Kidney (tissue), 22 donors: ENCODE data around the gene CRTC3. TPM values are rescaled to one million over a fixed set of nuclear protein-coding genes. Genes with fewer than 3 reads are reported as not detected.

ENCODE experiments used
- DNase-seq, 5 donors: peaks; one replicate each; pipeline ENCODE4 v3.0.0-alpha.2; 2013 to 2020
- FAIRE-seq: peaks from 2 replicates; lab custom pipeline; 2012; peaks lifted over from hg19 to GRCh38; lab: Jason Lieb, UNC
- H3K27ac ChIP-seq, 2 donors: one replicate each; pipeline ENCODE4 v1.7.0; 2013; ENCODE audit warnings: low read depth in 2 of 2, low read length in 2 of 2, inconsistent platforms in 1 of 2
- H3K27me3 ChIP-seq: one replicate; pipeline ENCODE4 v1.7.1; 2013; ENCODE audit warnings: low read length, inconsistent platforms; ENCODE audit not compliant: control insufficient read depth, insufficient read depth
- H3K36me3 ChIP-seq, 3 donors: one replicate each; pipeline versions ENCODE4 v1.7.0 to v1.7.1; 2013; ENCODE audit warnings: low read length in 3 of 3, control low read depth in 1 of 3, inconsistent platforms in 1 of 3; ENCODE audit not compliant: insufficient read depth in 3 of 3, control insufficient read depth in 2 of 3
- H3K4me1 ChIP-seq, 3 donors: one replicate each; pipeline versions ENCODE4 v1.7.0 to v1.7.1; 2013; ENCODE audit warnings: low read length in 3 of 3, inconsistent platforms in 1 of 3, low read depth in 1 of 3; ENCODE audit not compliant: control insufficient read depth in 2 of 3, insufficient read depth in 2 of 3
- H3K4me3 ChIP-seq, 3 donors: one replicate each; pipeline versions ENCODE4 v1.7.0 to v1.8.1; 2013; ENCODE audit warnings: low read length in 3 of 3, control low read depth in 1 of 3, inconsistent platforms in 1 of 3
- H3K9ac ChIP-seq, 3 donors: one replicate each; pipeline versions ENCODE4 v1.7.0 to v1.7.1; 2013; ENCODE audit warnings: low read length in 3 of 3, control low read depth in 1 of 3, inconsistent platforms in 1 of 3
- H3K9me3 ChIP-seq, 3 donors: one replicate each; pipeline versions ENCODE4 v1.7.0 to v1.7.1; 2013; ENCODE audit warnings: low read length in 3 of 3, control low read depth in 1 of 3, inconsistent platforms in 1 of 3; ENCODE audit not compliant: control insufficient read depth in 2 of 3, insufficient read depth in 1 of 3
- intact Hi-C: fragments of 100-400 bp; cut with DNase I; formaldehyde crosslinking; loops from one replicate; pipeline ENCODE4 v1.11.1; 2022
- long read RNA-seq, 10 donors: library from polyadenylated mRNA in 1 of 10; unstranded in 1 of 10; transcript quantifications; one replicate each; pipeline ENCODE4 v2.0.0 and lab custom pipeline, GENCODE V29; 2021 to 2026
- polyA plus RNA-seq: library from polyadenylated mRNA; stranded (reverse); fragments of 350-450 nt; fragmentation: Illumina TruSeq; extraction: RNeasy Lipid Tissue Mini Kit (QIAGEN cat#74804); gene quantifications from one replicate; pipeline ENCODE4 v1.2.3, GENCODE V29; 2014; ENCODE audit warnings: low read depth, low replicate concordance; ENCODE audit not compliant: insufficient read depth
- total RNA-seq: library from RNA; stranded (reverse); fragmentation: NEBNext Ultra II Directional; extraction: Animal tissue kit (Norgen Biotek cat#: 25700); gene quantifications from one replicate; pipeline ENCODE4 v1.2.1, GENCODE V29; 2021
- TF ChIP-seq, protein P1 (sequence below): IDR thresholded peaks from 3 replicates; pipeline ENCODE4 v1.5.1; 2012; ENCODE audit warnings: mild to moderate bottlenecking, moderate library complexity, borderline replicate concordance; ENCODE audit not compliant: insufficient read depth; ENCODE audit errors: extremely low read depth
- donor health status: control.
- donor health status: control.
- donor health status: control.
- donor health status: control.
- donor health status: control.
- donor health status: DM: yes; HTN: yes; CAD: no.
- donor health status: Normal renal cell carcinoma (clear cell type).

Gene CRTC3, protein sequence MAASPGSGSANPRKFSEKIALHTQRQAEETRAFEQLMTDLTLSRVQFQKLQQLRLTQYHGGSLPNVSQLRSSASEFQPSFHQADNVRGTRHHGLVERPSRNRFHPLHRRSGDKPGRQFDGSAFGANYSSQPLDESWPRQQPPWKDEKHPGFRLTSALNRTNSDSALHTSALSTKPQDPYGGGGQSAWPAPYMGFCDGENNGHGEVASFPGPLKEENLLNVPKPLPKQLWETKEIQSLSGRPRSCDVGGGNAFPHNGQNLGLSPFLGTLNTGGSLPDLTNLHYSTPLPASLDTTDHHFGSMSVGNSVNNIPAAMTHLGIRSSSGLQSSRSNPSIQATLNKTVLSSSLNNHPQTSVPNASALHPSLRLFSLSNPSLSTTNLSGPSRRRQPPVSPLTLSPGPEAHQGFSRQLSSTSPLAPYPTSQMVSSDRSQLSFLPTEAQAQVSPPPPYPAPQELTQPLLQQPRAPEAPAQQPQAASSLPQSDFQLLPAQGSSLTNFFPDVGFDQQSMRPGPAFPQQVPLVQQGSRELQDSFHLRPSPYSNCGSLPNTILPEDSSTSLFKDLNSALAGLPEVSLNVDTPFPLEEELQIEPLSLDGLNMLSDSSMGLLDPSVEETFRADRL
- total RNA-seq (49.0 TPM), polyA plus RNA-seq (9.2 TPM)
- long read RNA-seq, donor 1, partial matches to known transcripts = 0 of 1 reads
- long read RNA-seq, donor 1, other reads (novel, unspliced or antisense) = 0 of 1 reads
- long read RNA-seq, donor 2, partial matches to known transcripts = 14 of 14 reads
- long read RNA-seq, donor 2, other reads (novel, unspliced or antisense) = 0 of 14 reads
- long read RNA-seq, donor 3, full-length matches to known transcripts = 1 of 1 reads
- long read RNA-seq, donor 3, partial matches to known transcripts = 0 of 1 reads
- long read RNA-seq, donor 3, other reads (novel, unspliced or antisense) = 0 of 1 reads
- long read RNA-seq, donor 4, full-length matches to known transcripts = 2 of 2 reads
- long read RNA-seq, donor 4, partial matches to known transcripts = 0 of 2 reads
- long read RNA-seq, donor 4, other reads (novel, unspliced or antisense) = 0 of 2 reads
- long read RNA-seq, donor 5 = 0 reads
- long read RNA-seq, donor 6 = 0 reads
- long read RNA-seq, donor 7, full-length matches to known transcripts = 3 of 27 reads
- long read RNA-seq, donor 7, partial matches to known transcripts = 10 of 27 reads
- long read RNA-seq, donor 7, other reads (novel, unspliced or antisense) = 14 of 27 reads
- long read RNA-seq, donor 8, partial matches to known transcripts = 24 of 24 reads
- long read RNA-seq, donor 8, other reads (novel, unspliced or antisense) = 0 of 24 reads
- long read RNA-seq, donor 9 = 0 reads
- long read RNA-seq, donor 10 = 0 reads

DNA sequence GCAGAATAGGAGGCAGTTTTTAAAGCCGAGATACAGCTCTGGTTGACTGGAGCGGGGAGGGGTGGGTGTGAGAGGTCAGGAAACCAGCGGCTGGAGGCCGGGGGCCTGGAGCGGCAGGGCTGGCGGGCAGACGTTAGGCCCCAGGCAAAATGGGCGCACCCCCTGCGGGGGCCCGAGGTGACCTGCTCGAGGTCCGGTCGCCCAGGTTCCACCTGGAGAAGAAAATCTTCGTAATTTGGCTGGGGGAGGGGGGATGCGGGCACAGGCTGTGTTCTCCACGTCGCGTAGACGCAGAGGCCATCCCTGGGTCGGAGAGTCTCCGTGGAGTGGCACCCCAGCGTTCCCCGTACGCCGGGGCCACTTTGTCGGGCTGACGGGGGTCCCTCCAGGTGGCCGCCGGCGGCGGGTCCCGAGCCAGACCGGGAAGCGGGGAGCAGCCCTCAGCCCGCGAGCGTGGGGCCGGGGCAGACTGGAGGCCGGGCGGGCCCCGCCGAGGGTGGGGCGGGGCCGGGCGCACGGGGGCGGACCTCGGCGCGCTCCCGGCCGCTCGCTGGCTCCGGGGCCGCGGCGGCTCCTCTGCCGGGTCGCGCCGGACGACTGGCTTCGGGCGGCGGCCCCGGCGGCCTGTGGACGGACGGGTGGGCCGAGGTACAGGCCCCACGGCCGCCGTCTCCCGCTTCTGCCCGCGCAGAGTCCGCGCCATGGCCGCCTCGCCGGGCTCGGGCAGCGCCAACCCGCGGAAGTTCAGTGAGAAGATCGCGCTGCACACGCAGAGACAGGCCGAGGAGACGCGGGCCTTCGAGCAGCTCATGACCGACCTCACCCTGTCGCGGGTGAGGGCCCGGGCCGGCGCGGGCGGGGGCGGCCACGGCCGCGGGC, at the start of gene CRTC3:
TSS of gene CRTC3 (plus strand) at position 553 of the 879 bp plus-strand sequence. CDS start at position 702, 149 bp downstream.
- no peaks in the 10 kb centered on the region for H3K27me3 ChIP-seq
- no peaks in the 10 kb centered on the region for H3K36me3 ChIP-seq
- H3K4me1 ChIP-seq = peaks cover 0 to 8% (median 0%) of the 10 kb centered on the region in 3 donors
- H3K9me3 ChIP-seq = no peaks in the 10 kb centered on the region
- TF ChIP-seq, protein P1, sequence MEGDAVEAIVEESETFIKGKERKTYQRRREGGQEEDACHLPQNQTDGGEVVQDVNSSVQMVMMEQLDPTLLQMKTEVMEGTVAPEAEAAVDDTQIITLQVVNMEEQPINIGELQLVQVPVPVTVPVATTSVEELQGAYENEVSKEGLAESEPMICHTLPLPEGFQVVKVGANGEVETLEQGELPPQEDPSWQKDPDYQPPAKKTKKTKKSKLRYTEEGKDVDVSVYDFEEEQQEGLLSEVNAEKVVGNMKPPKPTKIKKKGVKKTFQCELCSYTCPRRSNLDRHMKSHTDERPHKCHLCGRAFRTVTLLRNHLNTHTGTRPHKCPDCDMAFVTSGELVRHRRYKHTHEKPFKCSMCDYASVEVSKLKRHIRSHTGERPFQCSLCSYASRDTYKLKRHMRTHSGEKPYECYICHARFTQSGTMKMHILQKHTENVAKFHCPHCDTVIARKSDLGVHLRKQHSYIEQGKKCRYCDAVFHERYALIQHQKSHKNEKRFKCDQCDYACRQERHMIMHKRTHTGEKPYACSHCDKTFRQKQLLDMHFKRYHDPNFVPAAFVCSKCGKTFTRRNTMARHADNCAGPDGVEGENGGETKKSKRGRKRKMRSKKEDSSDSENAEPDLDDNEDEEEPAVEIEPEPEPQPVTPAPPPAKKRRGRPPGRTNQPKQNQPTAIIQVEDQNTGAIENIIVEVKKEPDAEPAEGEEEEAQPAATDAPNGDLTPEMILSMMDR = no peak
- no peak for FAIRE-seq
- H3K9ac ChIP-seq = peak within 1 kb of the TSS; percentile 62 to 86 (median 85)
- peak within 1 kb of the TSS; percentile 87 to 91 for H3K27ac ChIP-seq
- DNase-seq = peak; percentile 47 to 89 (median 74)
- peak within 1 kb of the TSS; percentile 48 to 85 (median 69) for H3K4me3 ChIP-seq
- intact Hi-C loops = no loop called here

DNA sequence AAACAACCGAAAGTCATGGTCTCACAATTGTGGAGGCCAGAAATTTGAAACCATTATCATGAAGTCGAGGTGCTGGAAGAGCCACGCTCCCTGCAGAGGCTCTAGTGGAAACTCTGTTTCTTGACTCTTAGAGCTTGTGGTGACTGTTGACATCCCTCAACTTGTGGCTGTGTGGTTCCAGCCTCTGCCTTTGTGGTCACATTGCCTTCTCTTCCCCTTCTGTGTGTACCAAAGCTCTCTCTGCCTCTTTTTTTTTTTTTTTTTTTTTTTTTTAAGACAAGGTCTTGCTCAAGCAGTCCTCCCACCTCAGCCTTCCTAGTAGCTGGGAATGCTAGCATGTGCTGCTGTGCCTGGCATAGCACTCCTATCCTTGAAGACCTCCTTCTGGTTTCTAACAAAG, 48.7 kb upstream of the CRTC3 start:
- TF ChIP-seq, protein P1 = no peak
- intact Hi-C loops = loop anchor here (10.0 kb wide), 1 partner anchor 156 kb away; no protein-coding TSS in a partner anchor
- Histone ChIP-seq H3K27ac (no peak overlapping the region), H3K9me3 (no peaks in the 10 kb centered on the region), H3K4me1 (no peaks in the 10 kb centered on the region), H3K4me3 (no peak overlapping the region), H3K36me3 (peaks cover 8 to 42% (median 21%) of the 10 kb centered on the region in 3 donors), H3K27me3 (no peaks in the 10 kb centered on the region), H3K9ac (no peak overlapping the region)
- no peak for FAIRE-seq
- DNase-seq = no peak
